Measurements from ENCODE around the gene LTC4S.
"Not testable (repeated sequence)": the region's sequence is repeated elsewhere in the genome, so short reads cannot be mapped to it uniquely, and the experiment has no call there.

LTC4S gene, protein sequence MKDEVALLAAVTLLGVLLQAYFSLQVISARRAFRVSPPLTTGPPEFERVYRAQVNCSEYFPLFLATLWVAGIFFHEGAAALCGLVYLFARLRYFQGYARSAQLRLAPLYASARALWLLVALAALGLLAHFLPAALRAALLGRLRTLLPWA

DNA sequence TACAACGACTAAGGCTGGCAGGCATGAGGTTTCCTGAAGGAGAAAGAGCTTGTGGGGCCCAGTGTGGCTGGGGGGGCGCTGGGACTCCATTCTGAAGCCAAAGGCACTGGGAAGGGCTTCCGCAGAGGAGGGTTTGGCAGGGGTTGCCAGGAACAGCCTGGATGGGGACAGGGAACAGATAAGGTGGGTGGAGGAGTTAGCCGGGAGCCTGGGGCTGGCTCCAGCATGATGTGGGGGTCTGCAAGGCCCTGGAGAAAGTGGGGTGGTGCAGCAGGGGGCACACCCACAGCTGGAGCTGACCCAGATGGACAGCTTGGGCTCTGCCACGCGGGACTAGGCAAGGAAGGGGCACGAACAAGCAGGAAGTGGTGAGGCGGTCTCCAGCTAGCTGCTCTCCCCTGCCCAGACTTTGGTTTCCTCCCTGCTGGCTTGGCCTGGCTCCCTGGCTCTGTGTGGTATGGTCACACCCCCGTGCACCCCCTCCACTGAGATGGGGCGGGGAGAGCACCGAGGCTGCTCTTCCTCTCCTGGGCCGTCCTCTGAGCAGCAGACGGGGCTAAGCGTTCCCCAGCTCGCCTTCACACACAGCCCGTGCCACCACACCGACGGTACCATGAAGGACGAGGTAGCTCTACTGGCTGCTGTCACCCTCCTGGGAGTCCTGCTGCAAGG lies at the start of gene LTC4S:
Gene LTC4S (plus strand): TSS at position 519 of the 672 bp plus-strand sequence. CDS start 95 bp downstream, at position 614.
- DNase-seq = peak; percentile 65

DNA sequence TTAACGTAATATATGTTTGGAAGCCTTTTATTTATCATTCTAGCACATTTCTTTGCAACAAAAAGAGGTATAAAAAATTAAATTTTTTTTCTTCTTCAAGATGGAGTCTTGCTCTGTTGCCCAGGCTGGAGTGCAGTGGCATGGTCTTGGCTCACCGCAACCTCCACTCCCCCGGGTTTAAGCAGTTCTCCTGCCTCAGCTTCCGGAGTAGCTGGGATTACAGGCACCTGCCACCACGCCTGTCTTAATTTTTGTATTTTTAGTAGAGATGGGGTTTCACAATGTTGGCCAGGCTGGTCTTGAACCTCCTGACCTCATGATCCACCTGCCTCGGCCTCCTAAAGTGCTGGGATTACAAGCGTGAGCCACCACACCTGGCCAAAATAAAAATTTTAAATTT lies 49.7 kb upstream of the LTC4S start:
- DNase-seq = not testable (repeated sequence)

DNA sequence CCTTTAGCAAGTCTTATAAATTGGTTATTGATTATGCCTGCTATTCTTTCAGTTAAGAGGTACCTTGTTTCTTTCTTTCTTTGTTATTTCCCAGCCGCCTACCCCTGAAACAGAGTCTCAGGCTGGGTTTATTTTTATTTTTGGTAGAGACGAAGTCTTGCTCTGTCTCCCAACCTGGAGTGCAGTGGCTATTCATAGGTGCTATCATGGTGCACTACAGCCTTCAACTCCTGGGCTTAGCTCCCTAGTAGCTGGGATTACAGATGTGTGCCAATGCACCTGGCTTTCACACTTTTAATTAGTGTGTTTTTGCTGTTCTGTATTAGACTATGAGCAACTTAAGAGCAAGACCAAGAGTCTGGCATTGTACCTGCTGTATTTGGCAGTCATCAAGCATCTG lies 46.9 kb upstream of the LTC4S start:
- DNase-seq = no peak

DNA sequence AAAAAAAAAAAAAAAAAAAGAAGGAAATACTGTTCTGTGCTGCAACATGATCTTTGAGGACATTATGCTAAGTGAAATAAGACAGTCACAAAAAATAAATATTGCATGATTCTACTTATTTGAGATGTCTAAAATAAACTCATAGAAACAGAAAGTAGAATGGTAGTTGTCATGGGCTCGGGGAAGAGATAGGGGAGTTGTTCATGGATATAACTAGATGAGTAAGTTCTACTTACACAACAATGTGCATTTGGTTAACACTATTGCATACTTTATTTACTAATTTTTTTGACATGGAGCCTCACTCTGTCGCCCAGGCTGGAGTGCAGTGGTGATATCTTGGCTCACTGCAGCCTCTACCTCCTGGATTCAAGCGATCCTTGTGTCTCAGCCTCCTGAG lies 46.0 kb upstream of the LTC4S start:
- DNase-seq = no peak

DNA sequence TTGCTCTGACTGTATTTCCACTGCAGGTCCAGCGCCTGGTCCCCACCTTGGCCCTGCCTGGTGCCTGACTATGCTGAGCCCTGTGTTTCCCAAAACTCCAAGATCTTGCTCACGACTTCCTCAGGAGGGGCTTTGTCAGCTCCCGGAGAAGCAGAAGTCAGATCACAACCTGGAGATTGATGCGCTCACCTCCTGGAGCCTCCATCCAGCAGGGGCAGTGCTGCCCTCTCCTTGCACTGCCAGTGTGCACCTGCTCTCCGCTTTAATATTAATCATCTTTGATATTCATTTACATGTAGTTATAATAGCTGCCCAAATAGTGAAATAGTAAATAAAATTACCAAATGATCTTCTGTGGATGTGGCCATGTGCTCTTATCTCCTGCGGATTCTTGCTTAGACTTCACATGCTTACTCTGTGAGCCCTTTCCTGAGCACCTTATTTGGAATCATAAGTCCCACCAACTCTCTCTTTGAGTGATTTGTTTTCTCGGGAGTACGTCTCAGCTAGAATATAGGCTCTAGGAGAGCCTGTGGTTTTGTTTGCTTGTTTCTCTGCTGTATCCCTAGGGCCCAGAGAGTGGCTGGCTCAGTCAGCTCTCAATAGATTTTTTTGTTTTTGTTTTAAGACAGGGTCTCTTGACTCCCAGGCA lies 43.8 kb upstream of the LTC4S start:
- DNase-seq = no peak

DNA sequence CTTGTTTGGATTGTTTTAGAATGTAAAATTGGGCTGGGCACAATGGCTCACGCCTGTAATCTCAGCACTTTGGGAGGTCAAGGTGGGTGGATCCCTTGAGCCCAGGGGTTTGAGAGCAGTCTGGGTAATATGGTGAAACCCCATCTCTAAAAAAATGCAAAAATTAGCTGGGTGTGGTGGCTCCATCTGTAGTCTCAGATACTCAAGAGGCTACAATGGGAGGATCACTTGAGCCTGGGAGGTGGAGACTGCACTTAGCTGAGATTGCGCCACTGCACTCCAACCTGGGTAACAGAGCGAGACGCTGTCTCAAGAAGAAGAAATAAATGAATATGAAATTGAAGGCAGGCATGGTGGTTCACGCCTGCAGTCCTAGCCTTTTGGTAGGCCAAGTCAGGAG lies 39.8 kb upstream of the LTC4S start:
- DNase-seq = no peak

DNA sequence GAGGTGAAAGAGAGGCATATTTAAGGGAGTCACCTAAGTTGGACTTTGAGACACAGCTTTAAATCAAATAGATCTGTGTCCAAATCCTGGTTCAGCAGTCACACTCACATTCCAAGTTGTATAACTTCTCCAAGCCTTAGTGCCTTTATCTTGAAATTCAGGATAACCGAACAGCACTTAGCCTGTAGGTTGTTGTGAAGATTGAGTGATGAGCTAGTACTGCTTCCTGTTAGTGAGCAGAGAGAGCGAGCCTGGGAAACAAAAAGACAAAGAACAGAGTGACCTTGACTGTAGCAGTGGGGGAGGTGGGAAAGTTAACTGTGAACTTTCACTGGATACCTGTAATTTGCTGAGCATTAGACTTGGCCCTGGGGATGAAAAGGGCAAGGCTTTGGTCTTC lies 38.8 kb upstream of the LTC4S start:
- no peak for DNase-seq

DNA sequence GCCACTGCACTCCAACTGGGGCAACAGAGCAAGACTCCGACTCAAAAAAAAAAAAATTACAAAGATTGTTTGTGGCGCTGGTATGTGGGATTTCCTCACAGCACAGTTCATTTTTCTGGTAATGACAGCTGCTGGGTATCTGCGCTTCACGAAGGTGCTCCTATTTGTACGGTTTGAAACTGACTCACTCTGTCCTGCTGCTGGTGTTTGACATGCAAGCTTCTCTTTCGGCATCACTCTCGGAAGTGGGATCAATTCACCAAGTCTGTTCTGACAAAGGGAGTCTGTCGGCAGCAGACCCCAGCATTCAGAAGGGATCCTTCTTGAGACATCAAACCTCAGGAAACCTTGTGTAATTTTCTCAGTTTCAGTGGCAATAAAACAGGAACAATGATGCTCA lies 34.8 kb upstream of the LTC4S start:
- DNase-seq = no peak

DNA sequence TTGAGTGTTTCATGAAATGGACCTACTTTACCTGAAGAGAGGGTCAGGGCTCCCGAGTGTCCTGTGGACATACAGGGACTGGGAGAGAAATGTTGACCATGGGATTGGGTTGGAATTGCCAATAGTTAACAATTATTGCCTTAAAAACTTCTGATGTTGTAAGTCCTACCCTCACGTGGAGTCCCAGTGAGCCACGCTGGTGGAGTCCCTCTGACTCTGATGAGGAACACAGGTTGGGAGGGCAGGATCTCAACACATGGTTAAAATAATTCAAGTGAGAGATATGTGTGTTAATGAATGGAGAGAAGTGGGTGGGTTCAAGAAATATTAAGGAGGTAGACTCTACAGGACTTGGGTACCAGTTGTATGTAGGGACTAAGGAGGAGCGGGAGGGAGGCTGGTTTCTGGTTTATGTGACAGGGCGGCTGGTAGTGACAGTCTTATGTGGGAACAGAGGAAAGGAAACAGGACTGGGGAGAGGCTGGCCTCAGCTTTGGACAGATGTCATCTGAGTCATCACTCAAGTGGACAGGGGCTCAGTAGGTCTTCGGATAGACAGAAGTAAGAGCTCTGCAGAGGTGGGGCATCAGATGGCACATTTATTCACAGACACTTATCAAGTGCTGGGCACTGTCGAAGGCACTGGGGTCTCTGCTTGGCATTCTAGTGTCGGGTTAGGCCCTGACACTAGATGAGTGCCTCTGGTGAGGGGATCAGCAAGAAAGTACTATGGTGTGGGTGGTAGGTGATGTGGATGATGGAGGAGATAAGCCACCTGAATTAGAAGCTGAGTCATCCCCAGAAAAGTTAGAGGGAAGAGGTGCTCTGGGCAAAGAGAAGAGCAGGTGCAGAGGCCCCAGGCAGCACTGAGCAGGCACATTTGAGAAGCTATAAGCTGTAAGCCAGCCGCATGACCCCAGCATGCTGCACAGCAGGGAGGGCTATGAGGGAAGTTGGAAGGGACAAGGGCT lies 33.9 kb upstream of the LTC4S start:
- no peak for DNase-seq

DNA sequence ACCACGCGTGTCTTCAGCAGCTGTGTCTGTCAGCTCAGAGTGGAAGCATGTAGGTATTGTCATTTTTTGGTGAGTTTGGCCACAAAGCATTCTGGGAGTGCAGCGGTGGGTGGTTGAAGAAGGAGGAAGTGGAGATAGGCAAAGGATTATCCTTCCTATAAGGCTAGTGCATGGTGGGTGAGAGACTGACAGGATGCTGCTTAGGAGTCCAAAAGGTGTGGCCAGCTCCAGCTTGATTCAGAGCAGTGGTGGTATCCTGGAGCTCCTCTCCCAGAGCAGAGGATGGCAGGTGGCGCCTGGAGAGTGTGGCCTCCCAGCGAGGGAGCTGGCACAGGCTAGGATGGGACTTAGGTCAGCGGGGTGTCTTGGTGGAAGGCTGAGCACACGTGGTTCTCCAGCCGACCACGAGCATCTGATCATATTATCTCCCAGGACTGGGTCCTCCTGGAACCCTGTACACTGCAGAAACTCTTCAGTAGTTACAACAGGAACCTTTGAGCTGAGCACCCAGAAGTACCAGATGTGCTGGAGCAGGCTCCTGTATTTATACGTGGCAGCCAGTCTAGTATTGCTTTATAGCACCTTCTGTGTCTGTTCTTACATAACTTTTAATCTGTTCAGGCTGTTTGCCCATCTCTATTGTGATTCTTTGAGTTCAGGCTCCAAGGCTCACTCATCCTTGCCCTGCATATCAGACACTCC lies 31.6 kb upstream of the LTC4S start:
- peak; percentile 54 for DNase-seq

DNA sequence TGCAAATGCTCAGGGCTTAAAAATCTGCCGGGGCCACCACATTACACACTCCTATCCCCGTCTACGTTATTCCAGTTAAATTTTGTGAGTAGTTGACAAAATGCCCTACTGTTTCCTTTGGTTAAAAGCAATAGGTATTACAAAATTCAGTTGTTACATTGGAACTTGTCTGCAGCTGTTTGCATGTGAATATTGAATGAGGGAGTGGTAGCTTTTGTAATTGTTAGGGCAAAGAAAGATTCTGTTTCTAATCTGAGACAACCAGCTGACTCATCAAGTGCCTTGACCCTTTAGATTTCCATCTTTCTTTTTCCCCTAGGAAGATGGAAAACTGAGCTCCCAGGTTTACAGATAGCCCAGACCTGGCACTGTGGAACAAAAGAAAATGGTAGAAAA lies 31.0 kb upstream of the LTC4S start:
- peak; percentile 57 for DNase-seq

DNA sequence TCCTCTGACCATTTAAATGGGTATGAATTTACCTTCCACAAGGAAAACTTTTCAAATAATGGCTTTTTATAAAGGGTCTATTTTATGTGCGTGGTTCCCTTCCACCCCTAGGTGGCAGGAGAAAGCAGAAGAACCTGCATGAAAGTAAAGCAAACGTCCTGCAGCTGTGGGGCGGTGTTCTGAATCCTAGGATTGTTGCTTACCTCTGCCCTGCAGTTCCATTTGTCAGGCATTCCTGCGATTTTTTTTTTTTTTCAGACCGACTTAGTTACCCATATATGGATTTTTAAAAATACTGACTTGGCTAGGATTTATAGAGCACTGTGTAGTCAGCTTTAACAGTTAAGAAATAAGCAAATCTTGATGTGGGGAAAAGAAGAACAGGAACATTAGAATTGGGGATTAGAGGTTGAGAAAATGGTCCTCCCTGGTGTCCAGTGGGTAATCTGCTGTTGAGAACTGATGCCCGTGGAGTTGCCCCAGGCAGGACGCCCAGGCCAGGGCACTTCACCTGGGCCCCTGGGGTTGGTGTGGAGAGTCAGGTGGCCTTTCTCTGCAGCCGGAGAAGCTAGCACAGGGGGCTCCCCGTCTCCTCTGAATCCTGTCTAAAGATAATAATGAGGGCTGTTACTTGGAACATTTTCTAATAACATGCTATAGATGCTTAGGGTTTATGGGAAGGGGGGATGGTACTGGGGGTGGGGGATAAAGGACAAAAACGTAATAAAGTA lies 30.4 kb upstream of the LTC4S start:
- DNase-seq = peak; percentile 86

DNA sequence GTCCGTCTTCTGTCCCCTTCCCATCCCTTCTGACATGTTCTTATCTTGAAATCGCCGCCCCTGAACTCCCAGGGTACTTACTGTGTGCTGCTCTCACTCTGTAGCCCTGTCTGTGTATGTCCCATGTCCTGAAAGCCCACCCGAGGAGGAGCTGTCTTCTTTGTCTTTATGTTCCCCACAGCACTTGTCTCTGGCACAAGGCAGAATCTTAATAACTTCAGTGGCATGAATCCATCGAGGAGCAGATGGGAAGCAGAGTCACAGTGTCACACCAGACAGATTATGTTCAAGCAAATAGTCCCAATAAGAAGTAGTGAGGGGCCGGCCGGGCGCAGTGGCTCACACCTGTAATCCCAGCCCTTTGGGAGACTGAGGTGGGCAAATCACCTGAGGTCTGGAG lies 29.7 kb upstream of the LTC4S start:
- DNase-seq = no peak

DNA sequence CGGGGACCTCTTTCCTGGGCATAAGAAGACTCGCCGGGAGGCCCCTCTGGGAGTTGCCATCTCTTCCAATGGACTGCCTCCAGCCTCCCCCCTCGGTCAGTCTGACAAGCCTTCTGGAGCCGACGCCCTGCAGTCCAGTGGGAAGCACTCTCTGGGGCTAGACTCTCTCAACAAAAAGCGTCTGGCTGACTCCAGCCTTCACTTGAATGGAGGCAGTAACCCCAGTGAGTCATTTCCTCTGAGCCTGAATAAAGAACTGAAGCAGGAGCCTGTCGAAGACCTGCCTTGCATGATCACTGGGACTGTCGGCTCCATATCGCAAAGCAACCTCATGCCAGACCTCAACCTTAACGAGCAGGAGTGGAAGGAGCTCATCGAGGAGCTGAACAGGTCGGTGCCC lies 28.4 kb upstream of the LTC4S start:
- peak; percentile 86 for DNase-seq

DNA sequence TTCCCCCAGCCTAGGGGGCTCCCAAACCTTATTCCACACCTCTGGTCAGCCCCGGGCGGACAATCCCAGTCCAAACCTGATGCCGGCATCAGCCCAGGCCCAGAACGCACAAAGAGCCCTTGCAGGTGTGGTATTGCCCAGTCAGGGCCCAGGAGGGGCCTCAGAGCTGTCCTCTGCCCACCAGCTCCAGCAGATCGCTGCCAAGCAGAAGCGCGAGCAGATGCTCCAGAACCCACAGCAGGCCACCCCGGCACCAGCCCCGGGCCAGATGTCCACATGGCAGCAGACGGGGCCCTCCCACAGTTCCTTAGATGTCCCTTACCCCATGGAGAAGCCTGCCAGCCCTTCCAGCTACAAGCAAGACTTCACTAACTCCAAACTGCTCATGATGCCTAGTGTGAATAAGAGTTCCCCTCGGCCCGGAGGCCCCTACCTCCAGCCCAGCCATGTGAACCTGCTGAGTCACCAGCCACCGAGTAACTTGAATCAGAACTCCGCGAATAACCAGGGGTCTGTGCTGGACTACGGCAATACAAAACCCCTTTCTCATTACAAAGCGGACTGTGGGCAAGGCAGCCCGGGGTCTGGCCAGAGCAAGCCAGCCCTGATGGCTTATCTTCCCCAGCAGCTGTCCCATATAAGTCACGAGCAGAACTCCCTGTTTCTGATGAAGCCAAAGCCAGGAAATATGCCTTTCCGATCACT lies 27.6 kb upstream of the LTC4S start:
- peak; percentile 38 for DNase-seq

DNA sequence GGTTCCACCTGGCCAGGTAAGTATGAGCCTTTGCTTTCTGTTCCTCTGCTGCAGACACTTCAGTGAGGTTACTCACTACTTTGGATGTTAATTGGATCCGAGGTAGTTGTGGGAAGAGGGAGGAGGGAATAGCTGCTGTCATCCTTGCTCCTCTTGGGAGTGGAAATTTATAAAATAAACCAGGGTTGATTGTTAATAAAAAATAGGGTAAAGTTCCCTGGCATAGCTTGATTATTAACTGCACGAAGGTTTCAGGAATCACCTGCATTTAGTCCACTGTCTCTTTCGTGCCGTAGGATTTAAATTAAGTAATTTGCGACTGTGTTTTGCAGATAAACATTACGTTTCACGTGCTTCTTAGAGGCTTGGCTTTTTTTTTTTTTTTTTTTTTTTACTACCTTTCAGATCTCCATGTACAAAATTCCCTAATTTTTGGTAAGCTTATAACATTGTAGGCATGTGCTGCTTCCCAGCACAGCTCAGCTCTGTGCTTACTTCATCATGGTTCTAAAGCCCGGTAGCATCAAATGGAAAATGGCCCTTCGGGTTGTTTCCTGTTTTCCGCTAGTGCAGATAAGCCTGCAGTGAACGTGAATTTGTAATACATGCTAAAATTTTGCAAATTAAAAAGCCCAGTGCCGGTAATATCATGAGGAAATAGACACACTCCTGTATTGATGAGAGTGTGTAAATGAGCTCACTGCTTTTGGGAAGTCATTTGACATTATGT lies 26.9 kb upstream of the LTC4S start:
- DNase-seq = no peak

DNA sequence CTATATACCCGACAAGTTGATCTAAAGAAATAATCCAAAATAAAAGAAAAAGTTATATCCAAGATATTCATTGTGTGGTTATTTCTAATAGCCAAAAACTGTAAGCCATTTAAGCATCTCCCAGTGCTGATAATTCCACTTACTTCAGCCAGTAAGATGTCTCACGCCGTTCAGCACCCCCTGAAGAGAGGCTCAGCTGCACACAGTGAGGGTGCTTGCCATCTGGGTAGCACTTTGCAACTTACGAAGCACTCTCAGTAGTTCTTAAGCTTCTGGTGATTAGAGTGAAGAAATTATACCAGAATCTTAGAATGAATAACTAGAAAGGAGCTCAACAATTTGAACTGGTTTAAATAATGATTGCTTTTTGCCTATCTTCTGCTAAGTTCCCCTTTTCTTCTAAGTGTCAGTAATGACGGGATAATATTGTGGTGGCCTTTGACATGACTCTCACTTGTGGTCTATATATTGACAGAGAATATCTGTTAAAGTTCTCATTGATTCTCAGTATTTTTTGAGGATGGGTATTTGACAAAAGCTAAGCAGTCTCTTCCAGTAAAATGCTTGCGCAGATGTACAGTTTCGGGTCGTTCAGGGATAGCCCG lies 26.2 kb upstream of the LTC4S start:
- no peak for DNase-seq

DNA sequence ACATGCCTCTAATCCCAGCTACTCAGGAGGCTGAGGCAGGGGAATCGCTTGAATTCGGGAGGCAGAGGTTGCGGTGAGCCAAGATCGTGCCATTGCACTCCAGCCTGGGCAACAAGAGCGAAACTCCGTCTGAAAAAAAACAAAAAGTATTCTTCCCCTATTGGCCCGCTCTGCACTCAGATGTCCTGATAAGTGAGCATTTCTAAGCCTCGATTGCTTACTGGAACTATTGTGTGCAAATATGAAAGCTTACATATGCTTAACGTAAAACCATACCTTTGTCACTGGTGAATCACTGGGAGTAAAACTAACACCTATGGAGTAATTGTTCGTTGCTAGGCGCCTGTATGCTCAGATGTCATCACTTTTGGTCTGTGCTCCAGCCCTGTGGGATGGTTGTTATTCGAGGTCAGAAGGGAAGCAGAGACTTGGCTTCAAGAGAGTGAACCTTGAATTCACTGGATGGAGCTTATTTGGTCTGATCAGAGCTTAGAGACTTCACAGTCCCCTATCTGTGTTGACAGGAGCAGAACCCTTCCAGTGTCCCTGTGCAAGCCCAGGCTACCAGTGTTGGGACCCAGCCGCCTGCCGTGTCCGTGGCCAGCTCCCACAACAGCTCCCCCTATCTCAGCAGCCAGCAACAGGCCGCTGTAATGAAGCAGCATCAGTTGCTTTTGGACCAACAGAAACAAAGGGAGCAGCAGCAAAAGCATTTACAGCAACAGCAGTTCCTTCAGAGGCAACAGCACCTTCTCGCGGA lies 25.3 kb upstream of the LTC4S start:
- DNase-seq = no peak

DNA sequence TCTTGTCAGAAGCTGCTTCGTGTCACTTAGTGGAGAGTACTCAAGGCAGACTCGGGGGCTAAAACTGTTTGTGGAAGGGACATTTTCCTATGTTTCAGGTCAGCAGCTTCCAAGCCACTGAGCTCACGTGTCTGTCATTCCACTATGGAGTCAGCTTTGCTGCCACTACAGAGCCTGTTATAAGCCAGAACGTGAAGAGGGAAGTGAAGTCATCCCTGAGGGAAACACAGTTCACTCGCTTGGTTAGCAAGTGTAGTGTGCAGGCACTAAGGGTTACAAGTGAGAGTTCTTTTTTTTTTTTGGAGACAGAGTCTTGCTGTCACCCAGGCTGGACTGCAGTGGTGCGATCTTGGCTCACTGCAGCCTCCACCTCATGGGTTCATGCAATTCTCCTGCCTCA lies 24.5 kb upstream of the LTC4S start:
- DNase-seq = no peak

Measured in fibroblast of upper back skin (primary cell).